ENCODE measurements around the gene SOCS7.

SOCS7 gene

DNA sequence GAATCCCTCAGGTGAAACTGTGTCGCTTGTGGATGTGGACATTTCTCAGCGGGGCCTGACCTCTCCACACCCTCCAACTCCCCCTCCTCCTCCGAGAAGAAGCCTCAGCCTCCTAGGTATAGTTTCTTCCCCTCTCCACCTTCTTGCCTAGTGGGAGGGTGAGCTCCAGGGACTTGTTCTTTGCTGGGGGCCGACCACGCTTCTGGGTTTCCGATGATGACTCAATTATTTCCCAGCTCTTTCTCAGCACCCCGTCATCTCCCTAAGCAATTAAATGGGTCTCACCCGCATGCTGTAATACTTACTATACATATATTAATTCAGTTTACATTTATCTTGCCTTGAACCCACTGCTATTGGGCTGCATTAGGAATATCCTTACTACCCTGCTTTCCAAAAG, 13.1 kb downstream of the SOCS7 start:
- no peak for DNase-seq (ENCODE audit: insufficient read length, low spot score)
- FAIRE-seq, result no peak
- TF ChIP-seq CTCF (IDR thresholded peaks at IDR 0.05; ENCODE audit: insufficient read depth, missing control alignments), result no peak

DNA sequence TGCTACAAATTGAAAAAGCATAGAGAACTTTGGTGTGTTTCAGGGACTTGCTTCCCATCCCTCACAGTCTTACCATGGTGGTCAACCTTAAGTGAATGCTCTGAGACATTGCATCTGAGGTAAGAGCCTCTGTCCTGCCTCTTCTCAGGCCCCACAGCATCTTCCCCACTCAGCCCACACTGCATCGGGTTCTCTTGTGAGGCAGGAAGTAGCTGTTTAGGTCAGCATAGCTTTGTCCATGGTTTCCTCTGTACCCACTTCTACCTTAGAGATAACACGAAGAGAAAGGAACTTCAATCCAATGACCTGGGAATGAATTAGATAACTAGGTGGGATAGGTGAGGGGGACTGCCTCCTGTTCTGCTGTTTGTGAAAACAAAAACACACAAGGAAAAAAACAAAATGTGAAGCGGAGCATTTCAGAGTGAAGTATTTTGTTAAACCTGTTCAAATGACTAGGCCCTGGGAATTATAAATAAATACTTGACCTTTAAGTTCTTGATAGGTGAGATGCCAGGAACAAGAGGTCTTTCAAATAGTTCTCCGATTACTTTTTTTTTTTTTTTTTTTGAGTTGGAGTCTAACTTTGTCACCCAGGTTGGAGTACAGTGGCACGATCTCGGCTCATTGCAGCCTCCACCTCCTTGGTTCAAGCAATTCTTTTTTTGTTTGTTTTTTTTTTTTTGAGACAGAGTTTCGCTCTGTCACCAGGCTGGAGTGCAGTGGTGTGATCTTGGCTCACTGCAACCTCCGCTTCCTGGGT, 17.7 kb downstream of the SOCS7 start:
- no peak for TF ChIP-seq CTCF (IDR thresholded peaks at IDR 0.05; ENCODE audit: insufficient read depth, missing control alignments)
- DNase-seq (ENCODE audit: insufficient read length, low spot score) (no peak), FAIRE-seq (no peak)

GRCh38 chr17:38379448-38379847, 27.8 kb downstream of the SOCS7 start:
- TF ChIP-seq CTCF (IDR thresholded peaks at IDR 0.05; ENCODE audit: insufficient read depth, missing control alignments), result no peak
- DNase-seq (ENCODE audit: insufficient read length, low spot score), result no peak
- FAIRE-seq, result no peak

- FAIRE-seq, result no peak
- no peak for DNase-seq (ENCODE audit: insufficient read length, low spot score)
- no peak for TF ChIP-seq CTCF (IDR thresholded peaks at IDR 0.05; ENCODE audit: insufficient read depth, missing control alignments)
Observed at GRCh38 chr17:38395090-38395489, 43.4 kb downstream of the SOCS7 start.

DNA sequence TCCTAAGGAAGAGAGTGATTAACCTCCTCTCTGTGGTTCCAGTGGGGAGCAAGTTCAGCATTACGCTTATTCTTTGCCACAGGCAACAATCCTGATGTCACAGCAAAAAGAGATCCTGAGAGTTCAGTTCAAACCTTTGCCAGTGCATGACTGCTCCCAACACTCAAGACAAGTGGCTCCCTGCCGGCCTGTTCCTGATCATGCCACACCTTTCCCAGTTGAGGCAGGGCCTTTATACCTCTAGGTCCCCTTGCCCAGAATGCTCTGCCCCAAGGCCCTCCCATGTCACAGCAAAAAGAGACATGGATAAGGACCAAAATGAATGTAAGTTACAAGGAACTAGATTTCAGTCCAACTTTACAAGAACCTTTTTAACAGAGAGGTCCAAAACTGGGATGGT, 45.6 kb downstream of the SOCS7 start:
- FAIRE-seq, result no peak
- TF ChIP-seq CTCF (IDR thresholded peaks at IDR 0.05; ENCODE audit: insufficient read depth, missing control alignments), result no peak
- no peak for DNase-seq (ENCODE audit: insufficient read length, low spot score)

DNA sequence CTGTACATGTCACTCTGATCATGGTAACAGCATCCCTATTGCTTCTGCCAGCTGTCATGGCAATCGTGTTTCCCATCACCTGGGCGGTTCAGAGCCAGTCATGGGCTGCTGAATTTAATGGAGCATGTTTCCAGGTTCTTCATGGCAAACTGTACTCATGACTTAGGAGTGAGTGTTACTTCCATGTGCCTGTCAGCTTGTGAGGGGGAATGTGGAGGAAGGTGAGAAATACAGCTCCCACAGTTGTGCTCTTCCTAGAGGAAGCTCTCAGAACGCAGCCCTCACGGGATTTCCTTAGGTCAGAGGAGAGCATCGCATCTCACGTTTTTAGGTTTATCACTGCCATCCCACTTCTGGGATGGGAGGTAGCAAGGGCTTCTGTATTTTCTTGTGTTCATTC, 48.6 kb downstream of the SOCS7 start:
- no peak for FAIRE-seq
- DNase-seq (ENCODE audit: insufficient read length, low spot score), result no peak
- TF ChIP-seq CTCF (IDR thresholded peaks at IDR 0.05; ENCODE audit: insufficient read depth, missing control alignments), result no peak

GRCh38 chr17:38401459-38401858, 49.8 kb downstream of the SOCS7 start:
- no peak for FAIRE-seq
- no peak for TF ChIP-seq CTCF (IDR thresholded peaks at IDR 0.05; ENCODE audit: insufficient read depth, missing control alignments)

More at GRCh38 chr17:38401459-38401858, 49.8 kb downstream of the SOCS7 start:
- no peak for DNase-seq (ENCODE audit: insufficient read length, low spot score)

Data from D721Med (cell line).